HG02870 (cell line): ENCODE measurements around the gene HTT.

ENCODE experiments used
- ATAC-seq: cut with Tn5 transposase; IDR thresholded peaks from one replicate; pipeline ENCODE4 v1.9.1; 2021; ENCODE audit warnings: mild to moderate bottlenecking, moderate library complexity; ENCODE audit not compliant: unreplicated experiment

HTT gene

DNA sequence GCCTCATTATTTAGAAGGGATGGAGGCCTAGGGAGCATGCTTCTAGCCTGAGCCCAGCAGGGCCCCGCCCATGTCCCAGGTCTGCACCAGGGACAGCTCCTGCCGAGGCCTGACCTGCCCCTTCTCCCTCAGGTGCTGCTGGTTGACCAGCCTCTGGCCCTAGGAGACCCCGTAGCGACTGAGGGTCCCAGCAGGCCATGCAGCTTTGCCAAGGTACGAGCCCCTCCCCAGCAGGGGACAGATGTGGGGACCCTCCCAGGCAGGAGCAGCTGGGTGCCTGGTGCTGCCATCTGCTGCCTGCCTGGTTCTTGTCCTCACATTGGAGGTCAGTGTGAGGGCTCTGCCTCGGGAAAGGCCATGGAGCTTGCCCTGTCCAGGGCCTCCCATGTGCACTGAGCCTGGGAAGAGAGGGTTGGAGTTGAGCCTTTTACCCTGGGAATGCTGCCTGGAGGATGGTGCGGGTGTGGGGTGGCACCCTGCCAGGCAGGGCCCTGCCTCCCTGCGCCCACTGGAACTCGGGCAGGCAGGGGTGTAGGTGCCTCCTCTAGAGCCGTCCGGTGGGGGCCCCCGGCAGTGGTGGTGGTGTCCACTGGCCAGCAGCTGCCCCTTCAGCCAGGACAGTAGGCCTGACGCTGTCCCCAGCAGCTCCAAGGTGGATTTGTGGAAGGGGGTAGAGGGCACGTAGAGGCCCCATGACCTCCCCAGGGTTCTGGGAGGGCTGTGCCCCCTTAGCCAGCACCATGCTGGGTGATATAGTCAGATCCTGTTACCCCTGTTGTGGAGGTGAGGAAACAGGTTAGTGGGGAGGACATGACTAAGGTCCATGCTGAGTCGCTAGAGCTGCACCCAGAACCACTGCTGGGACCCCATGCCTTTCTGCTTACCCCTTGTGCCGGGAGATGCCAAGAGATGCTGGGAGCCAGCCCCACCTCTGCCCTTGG lies 172.2 kb downstream of the HTT start:
- no peak for ATAC-seq

DNA sequence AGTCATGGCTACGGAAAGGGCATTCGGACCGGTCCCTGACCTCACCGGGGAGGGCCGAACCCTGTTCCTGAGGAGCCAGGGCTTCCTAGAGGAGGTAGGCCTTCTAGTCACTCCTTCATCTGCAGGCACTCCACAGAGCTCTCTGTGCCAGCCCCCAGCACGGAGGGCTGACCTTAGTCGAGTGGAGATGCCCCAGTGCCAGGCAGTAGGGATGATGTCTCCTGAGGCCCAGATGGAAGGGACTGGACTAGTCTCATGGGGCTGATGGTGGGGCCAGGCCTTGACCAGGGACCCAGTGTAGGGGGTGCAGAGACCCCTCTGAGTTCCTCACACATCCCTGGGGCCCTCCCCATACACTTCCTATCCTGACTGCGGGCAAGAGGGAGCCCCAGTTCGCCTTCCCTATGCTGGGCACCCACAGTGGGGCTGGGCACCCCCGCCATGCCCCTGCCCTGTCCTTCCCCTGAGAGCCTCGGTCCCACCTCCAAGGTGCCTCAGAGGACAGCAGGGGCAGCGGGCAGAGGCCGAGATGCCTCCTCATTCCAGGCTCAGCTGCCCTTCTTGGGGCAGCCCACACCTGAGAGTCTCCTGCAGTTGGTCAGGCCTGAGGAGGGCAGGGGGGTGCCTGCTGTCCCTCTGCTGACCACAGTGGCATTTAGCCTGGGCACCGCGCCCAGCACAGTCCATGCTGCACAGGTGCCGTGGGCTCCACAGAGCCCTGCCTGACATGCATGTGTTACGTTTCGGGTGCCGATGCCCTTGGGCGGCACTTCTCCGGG lies 173.1 kb downstream of the HTT start:
- ATAC-seq: no peak

DNA sequence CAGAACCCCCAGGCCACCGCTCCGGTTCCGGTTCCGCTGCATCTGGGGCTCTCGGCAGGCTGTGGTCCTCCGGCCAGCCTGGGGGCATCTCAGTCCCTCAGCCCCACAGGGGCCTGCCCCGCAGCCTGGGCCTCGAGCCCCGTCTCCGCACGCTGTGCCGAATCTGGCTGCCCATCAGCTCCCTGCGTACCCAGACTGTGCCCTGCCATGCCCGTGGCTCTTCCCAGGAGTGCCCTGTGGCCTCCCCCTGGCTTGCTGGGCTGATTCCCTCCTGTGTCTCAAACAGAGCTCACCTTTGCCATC lies 173.6 kb downstream of the HTT start:
- ATAC-seq: no peak

DNA sequence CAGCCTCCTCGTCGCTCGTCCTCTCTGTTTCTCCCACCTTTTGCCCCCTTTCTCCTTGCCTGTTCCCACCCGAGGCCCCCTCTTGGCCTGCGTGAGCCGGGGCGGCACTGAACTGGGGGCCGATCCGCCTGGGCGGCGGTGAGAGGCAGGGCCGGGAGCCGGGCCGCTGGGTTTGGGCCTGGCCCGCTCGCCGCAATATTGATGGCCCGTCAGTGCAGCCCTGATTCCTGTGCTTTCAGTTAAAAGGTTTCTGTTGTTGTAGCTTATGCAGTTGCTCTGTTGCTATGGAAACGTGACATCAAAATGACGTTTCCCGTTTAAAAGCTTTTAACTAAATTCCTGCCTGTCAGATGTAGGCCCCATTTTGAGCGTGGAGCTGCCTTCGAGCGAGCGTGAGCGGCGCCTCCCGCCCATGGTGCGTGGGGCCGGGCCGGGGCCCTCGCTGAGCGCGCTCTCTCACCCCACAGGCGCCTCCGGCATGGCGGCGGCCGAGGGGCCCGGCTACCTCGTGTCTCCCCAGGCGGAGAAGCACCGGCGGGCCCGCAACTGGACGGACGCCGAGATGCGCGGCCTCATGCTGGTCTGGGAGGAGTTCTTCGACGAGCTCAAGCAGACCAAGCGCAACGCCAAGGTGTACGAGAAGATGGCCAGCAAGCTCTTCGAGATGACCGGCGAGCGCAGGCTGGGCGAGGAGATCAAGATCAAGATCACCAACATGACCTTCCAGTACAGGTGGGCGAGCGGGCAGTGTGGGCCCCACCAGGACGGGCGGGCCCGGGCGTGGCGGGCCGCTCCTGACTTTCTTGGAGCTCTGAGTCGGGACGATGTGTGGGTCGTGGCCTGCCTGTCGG lies 174.6 kb downstream of the HTT start, which contains the start of gene MSANTD1:
Gene MSANTD1 (plus strand): TSS at position 349 of the 851 bp plus-strand sequence. CDS start 64 bp downstream, at position 413.
- ATAC-seq: no peak

DNA sequence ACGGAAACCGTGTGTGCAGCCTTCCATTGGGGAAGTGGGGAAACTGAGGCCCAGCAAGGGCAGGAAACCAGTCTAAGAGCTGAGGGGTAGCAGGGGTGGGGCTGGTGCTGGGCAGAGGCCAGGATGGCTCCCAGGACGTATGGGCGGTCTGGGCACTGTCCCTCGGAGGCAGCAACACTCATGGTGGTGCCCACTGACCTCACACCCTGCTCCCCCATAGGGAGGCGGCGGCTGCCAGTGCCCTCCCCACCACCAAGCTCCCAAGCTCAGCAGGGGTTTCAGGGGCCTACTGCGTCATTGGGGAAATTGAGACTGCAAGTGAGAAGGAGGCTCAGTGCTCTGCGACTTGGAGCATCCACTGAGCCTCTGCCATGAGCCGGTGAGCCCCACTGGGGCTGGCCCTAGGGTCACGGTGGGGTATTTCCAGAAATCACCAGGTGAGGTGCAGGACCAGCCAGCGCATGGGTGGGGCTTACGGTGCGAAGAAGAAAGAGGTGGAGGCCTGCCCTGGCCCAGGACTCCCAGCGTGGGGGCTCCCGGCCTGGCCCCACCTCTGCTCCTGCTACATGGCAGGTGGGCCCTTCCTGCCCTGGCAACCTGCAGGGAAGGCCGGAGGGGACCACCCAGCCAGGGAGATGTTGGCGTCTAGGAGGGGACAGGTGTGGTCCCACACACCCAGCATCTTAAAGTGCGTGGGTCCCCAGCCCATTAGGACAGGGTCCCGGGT lies 175.4 kb downstream of the HTT start:
- ATAC-seq: no peak

DNA sequence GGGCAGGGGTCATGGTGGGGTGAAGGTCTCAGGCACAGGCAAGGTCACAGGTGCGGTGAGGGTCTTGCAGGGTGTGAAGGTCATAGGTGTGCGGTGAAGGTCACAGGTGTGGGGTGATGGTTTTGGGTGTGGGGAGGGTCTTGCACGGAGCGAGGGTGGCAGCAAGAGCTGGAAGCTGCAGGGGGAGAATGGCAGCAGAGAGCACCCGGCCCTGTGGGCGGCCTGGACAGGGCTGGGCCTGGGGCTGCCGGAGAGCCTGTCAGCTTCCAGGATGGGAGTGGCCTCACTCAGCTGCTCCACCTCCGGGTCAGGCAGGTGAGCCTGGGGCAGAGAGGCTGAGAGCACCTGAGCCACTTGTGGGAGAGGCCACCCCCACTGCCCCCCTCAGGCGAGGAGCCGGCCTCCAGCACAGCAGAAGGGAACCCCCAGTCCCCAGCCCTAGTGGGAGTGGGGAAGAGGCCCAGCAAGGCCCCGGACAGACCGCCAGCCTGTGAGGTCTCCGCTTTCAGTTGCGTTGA lies 176.0 kb downstream of the HTT start:
- no peak for ATAC-seq

DNA sequence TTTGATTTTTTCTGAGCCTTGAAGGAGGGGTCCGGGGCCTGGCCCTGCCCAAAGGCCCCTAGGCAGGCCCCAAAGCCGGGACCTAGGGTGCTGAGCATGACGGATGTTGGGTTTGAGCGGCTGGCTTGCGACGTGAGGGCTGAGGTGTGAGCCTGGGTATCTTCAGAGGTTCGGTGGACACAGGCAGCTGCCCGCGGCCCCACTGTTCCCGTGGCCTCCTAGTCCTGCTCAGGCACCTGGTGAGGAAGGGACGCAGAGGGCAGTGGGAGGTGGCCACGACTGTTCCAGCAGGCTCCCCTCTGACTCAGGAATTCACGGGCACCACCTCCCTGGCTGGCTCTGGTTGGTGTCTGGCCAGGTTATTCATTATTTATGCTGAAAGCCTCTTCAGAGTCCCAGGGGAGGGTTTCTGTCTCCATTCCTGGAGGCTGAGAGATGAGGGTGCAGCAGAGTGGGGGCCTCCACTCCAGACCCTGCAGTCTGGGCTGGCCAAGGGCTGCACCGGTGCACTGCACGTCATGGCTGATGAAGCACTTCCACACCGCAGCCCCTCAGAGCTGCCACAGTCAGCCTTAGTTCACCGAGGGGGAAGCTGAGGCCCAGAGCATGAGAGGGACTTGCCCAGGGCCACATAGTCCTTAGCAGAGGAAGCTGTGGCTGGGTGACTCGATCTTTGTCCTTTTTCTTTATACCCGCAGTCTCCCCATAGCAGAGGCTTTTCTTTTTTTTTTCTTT lies 176.6 kb downstream of the HTT start:
- ATAC-seq: no peak

DNA sequence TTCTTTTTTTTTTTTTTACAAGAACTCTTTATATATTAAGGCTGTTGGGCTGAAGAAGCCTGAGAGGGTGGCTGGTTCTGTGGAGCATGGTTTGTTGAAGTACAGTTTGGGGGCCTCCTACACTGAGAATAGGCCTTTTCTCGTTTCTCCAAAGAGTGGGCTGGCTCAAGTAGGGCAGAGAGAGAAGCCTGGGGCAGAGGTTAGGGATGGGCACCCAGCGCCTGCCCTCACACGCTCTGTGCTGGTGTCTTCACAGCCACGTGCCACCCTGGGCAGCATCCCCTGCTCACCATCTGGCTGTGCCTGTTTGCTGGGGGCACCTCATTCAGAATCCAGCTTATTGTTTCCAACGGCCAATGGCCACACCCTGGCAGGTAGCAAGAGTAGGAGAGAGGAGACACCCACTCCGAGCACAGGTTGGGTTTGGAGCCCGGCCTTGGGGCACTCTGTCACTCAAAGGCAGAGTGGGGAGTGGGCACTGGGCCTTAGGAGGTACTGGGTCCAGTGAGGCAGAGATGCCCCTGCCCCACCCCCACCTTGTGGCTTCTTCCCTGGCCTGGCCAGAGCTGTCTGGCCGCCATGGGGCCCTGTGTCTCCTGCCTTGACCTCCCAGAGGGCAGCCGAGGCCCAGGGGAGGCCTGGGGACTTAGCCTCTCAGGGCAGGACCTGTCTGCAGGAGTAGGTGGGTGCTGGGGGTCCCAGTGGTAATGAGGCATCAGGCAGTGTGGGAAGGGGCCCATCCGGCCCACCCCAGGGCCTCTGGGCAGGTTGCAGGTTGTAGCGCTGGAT lies 177.4 kb downstream of the HTT start:
- ATAC-seq: no peak

DNA sequence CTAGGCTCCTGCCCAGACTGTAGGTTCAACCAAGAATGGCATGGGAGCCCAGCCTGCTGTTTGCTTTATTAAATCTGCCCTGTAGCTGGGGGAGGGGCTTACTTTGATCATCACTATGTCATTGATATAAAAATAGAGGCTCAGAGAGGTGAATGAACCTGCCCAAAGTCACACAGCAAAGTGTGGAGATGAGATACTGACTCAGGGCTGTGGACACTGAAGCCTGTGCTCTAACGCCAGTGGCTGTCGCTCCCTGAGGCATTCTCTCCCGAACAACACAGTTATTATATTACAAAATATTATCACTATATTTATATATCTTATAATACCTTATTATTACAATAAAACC lies 178.0 kb downstream of the HTT start:
- no peak for ATAC-seq

DNA sequence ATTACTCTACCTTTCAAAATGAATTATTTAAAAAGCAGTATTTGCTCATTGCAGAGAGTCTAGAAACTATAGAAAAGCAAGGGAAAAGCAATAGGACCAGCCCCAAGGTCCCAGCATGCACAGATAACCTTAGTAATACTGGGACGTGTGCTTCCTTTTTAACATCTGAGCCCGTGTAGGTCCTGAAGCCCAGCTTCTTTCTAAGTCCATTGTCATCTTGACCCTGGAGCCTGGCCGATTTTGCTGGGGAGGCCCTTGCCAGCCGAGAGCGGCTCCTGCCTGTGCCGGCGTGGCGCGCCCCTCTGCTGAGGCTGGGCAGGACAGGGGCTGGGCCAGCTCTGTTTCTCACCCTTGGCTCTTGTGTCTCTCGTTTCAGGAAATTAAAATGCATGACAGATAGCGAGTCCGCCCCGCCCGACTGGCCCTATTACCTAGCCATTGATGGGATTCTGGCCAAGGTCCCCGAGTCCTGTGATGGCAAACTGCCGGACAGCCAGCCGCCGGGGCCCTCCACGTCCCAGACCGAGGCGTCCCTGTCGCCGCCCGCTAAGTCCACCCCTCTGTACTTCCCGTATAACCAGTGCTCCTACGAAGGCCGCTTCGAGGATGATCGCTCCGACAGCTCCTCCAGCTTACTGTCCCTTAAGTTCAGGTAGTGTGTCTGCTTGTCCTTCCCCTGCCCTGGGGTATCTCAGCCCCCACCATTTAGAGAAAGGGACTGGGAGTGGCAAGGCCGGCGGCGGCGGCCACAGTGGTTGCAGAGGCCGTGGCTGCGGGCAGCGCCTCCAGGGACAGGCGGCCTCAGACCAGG lies 178.6 kb downstream of the HTT start:
- no peak for ATAC-seq

DNA sequence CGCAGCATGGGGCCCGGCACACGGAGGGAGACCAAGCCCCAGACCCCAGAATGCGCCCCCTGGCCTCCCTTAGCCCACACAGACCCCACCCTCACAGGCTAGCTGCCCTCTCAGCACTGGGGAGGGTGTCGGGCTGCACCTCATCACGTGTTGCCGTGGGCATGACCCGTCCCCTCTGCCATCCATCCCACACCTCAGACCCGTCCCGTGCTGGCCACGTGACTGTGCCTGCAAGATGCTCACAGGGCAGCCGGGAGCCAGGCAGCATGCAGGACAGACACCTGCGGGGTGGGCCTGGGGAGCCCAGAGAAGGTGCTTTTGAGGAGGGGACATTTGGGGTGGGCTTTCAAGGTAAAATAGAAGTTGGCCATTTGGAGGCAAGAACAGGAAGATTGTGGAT lies 179.3 kb downstream of the HTT start:
- no peak for ATAC-seq

DNA sequence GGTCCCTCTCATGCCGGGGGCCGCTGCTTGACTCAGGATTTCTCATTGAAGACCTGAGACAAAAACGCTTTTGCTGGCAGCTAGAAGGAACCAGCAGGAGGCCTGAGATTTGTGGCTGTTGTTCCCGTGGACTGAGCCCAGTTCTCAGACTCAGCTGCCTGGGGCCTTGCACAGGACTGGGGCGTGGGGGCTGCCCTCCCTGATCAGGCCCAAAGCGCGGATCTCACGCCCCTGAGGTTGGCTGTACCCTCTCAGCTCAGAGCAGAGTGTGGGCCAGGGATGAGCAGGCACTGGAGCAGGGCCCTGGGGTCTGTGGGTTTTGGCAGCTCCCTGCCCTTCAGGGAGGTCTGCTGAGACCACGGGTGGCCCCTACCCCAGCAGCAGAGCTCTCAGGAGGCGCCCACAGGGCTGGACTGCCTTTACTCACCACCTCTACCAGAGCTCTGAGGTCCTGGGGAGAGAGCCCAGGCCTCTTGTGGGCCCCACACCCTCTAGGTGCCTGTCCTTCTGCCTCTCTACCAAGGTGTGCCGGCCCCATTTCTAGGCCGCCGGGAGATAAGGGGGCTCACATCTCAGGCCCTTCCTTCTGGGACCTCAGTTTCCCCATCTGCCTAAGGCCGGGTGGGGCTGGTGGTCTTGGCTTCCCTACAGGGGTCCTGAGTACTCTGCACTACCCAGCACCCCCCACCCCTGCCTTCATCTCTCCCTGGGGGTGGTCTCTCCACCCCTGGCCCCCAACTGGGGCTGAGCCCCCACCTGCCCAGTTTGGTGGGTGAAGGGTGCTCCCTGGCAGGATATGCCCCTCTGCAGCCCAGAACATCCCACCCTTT lies 180.0 kb downstream of the HTT start:
- no peak for ATAC-seq

DNA sequence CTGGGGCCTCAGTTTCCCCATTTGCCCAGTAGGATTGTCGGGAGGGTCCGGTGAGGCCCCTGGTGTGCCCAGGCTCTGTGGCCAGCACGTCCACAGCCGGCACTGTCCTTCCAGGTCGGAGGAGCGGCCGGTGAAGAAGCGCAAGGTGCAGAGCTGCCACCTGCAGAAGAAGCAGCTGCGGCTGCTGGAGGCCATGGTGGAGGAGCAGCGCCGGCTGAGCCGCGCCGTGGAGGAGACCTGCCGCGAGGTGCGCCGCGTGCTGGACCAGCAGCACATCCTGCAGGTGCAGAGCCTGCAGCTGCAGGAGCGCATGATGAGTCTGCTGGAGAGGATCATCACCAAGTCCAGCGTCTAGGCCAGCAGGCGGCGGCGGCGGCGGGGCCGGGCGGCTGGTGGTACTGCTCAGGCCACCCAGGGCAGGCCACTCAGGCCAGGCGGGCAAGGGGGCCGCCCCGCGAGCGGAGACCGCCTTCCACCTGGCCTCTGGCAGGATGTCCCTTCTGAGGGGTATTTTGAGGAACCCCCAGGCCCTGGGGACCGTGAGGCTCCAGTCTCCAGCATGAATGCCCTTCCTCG lies 181.2 kb downstream of the HTT start:
- ATAC-seq: no peak

DNA sequence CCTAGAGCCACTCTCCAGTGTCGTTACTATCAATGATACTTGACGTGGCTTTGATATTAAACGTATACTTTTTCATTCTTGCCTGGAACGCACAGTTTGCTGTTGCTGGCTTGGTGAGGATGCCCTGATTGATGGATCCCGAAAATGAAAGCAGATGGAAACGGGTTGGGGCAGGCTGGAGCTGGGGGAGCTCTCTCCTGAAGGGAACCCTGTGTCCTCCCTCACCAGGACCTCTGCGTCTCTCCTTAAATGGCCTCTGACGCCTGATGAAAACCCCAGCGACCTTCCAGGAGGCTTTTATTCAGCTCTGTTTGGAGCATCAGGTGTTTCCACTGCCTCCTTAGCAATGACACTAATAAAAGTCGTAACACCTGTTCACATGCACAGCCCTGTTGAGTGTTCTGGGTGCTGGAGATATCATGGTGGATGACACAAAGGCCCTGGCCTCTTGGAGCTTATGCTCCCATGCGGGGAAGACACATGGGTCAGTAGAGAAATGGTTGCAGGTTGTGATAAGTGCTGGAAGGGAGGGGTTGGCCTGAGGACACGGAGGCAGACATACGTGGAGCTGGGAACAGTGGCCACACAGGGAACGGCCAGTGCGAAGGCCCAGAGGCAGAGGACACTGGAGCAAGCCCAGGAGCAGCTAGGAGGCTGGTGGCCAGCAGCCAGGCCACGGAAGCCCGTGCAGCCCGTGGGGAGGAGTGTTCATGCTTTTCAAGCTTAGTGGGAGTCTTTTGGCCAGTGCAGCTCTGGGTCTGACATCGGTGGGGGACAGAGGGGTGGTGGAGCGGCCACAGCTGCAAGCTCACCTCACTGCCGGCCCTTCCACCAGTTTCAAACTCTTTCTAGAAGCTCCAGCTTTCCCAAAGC lies 182.0 kb downstream of the HTT start:
- ATAC-seq: no peak

DNA sequence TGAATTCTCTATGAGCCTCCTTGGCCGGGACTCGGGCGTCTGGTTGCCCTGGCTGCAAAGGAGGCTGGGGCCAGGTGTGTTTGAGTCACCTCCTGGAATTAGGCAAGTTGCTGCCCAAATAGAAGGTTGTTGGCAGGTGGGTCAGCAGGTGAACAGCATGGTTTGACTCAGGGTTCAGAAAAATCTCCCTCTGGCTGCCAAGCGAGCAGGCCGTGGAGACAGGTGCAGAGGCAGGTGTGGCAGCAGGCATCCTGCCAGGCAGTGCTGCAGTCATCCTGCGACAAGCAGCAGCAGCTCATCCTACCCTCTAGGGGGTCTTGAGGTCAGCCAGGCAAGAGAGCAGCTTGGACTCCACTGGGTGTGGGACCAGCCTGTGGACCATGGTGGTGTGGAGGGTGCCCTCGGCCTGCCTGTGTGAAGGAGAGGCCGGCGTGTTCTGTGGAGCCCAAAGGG lies 182.6 kb downstream of the HTT start:
- no peak for ATAC-seq
